ENCODE measurements around the gene AICDA. TPM values are rescaled to one million over a fixed set of nuclear protein-coding genes. Genes with fewer than 3 reads are reported as not detected.
"Not testable (repeated sequence)": the region's sequence is repeated elsewhere in the genome, so short reads cannot be mapped to it uniquely, and the experiment has no call there.

AICDA gene
- under 1 TPM; 0.32 to 0.92 (median 0.43) TPM for polyA plus RNA-seq (ENCODE audit: insufficient read length in 4 of 4)

GRCh38 chr12:8612629-8613028 lies at the start of gene AICDA:
TSS of gene AICDA (minus strand) at chr12:8612859. CDS start at chr12:8612767, 92 bp downstream.
- DNase-seq (ENCODE audit: low read depth in 4 of 4, low spot score in 2 of 4) = no peak

GRCh38 chr12:8661751-8662150 lies 49.1 kb upstream of the AICDA start:
- no peak for DNase-seq (ENCODE audit: low read depth in 4 of 4, low spot score in 2 of 4)

- no peak for DNase-seq (ENCODE audit: low read depth in 4 of 4, low spot score in 2 of 4)
These were observed 48.4 kb upstream of the AICDA start for GRCh38 chr12:8661016-8661415.

- DNase-seq (ENCODE audit: low read depth in 4 of 4, low spot score in 2 of 4) = no peak
These were observed 45.7 kb upstream of the AICDA start for GRCh38 chr12:8658346-8658745.

- DNase-seq (ENCODE audit: low read depth in 4 of 4, low spot score in 2 of 4) = no peak
These were observed 42.8 kb upstream of the AICDA start for GRCh38 chr12:8655421-8655820.

- DNase-seq (ENCODE audit: low read depth in 4 of 4, low spot score in 2 of 4) = no peak
These were observed 36.0 kb upstream of the AICDA start for GRCh38 chr12:8648576-8649205.

- no peak for DNase-seq (ENCODE audit: low read depth in 4 of 4, low spot score in 2 of 4)
These were observed 35.3 kb upstream of the AICDA start for GRCh38 chr12:8647968-8648367.

GRCh38 chr12:8644345-8645248 lies 31.9 kb upstream of the AICDA start:
- DNase-seq (ENCODE audit: low read depth in 4 of 4, low spot score in 2 of 4) = no peak

- DNase-seq (ENCODE audit: low read depth in 4 of 4, low spot score in 2 of 4) = no peak
These were observed 30.1 kb upstream of the AICDA start for GRCh38 chr12:8642775-8643174.

GRCh38 chr12:8639936-8640335 lies 27.3 kb upstream of the AICDA start:
- DNase-seq (ENCODE audit: low read depth in 4 of 4, low spot score in 2 of 4) = no peak

GRCh38 chr12:8638951-8639350 lies 26.3 kb upstream of the AICDA start:
- DNase-seq (ENCODE audit: low read depth in 4 of 4, low spot score in 2 of 4) = no peak

GRCh38 chr12:8637666-8638065 lies 25.0 kb upstream of the AICDA start:
- no peak for DNase-seq (ENCODE audit: low read depth in 4 of 4, low spot score in 2 of 4)

GRCh38 chr12:8637244-8637643 lies 24.6 kb upstream of the AICDA start:
- no peak for DNase-seq (ENCODE audit: low read depth in 4 of 4, low spot score in 2 of 4)

- no peak for DNase-seq (ENCODE audit: low read depth in 4 of 4, low spot score in 2 of 4)
These were observed 23.9 kb upstream of the AICDA start for GRCh38 chr12:8636581-8636980.

- not testable (repeated sequence) for DNase-seq (ENCODE audit: low read depth in 4 of 4, low spot score in 2 of 4)
These were observed 23.3 kb upstream of the AICDA start for GRCh38 chr12:8636007-8636346.

GRCh38 chr12:8635342-8636006 lies 22.8 kb upstream of the AICDA start:
- DNase-seq (ENCODE audit: low read depth in 4 of 4, low spot score in 2 of 4) = not testable (repeated sequence)

- no peak for DNase-seq (ENCODE audit: low read depth in 4 of 4, low spot score in 2 of 4)
These were observed 17.5 kb upstream of the AICDA start for GRCh38 chr12:8630131-8630530.

- no peak for DNase-seq (ENCODE audit: low read depth in 4 of 4, low spot score in 2 of 4)
These were observed 16.9 kb upstream of the AICDA start for GRCh38 chr12:8629486-8630033.

- DNase-seq (ENCODE audit: low read depth in 4 of 4, low spot score in 2 of 4) = no peak
These were observed 16.1 kb upstream of the AICDA start for GRCh38 chr12:8628731-8629130.

- not testable (repeated sequence) for DNase-seq (ENCODE audit: low read depth in 4 of 4, low spot score in 2 of 4)
These were observed 12.1 kb upstream of the AICDA start for GRCh38 chr12:8624750-8625149.

- no peak for DNase-seq (ENCODE audit: low read depth in 4 of 4, low spot score in 2 of 4)
These were observed 10.0 kb upstream of the AICDA start for GRCh38 chr12:8622646-8623045.
